ENCODE data around the gene ZNF726. TPM values are rescaled to one million over a fixed set of nuclear protein-coding genes. Genes with fewer than 3 reads are reported as not detected.
"Not testable (repeated sequence)": the region's sequence is repeated elsewhere in the genome, so short reads cannot be mapped to it uniquely, and the experiment has no call there.

Gene ZNF726
- total RNA-seq, 2 experiments from 2014 or later = 2.6 to 3.5 TPM

DNA sequence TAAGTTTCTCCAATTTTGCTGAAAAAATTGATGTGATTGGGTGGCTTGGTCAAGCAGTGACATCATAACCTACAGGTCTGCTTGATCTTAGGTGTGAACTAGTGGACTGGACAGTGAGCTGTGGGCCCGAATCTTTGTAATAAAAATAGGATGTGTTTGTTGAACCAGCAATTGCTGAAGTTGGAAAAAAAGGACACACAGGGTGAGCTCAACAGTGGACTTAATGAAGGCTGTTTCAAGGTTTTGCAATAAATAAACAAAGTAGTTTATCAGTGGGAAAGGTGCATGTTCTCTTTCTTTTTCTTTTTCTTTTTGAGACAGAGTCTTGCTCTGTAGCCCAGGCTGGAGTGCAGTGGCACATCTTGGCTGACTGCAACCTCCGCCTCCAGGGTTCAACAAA lies 30.3 kb upstream of the ZNF726 start:
- H3K27me3 ChIP-seq (ENCODE audit: control insufficient read depth in 1 of 2, insufficient read depth in 2 of 2, low read length in 2 of 2) = no peaks in the 10 kb centered on the region
- TF ChIP-seq CTCF (IDR thresholded peaks at IDR 0.05) = no peak
- DNase-seq (no peak), ATAC-seq (ENCODE audit: poor library complexity) (no peak)
- POLR2A ChIA-PET = no interaction called here
- H3K36me3 Mint-ChIP-seq (ENCODE audit: low read depth) = no peaks in the 10 kb centered on the region
- H3K9me3 Mint-ChIP-seq = peaks cover 2% of the 10 kb centered on the region
- no peak overlapping the region for H3K27ac Mint-ChIP-seq
- CTCF ChIA-PET = no interaction called here
- no peaks in the 10 kb centered on the region for H3K27me3 Mint-ChIP-seq
- no peaks in the 10 kb centered on the region for H3K4me1 ChIP-seq (ENCODE audit: insufficient read depth, low read length)
- no peak overlapping the region for H3K4me3 ChIP-seq (ENCODE audit: low read length)
- no peaks in the 10 kb centered on the region for H3K36me3 ChIP-seq (ENCODE audit: insufficient read depth, low read length)
- H3K9me3 ChIP-seq (ENCODE audit: control insufficient read depth in 1 of 2, insufficient read depth in 1 of 2, low read length in 2 of 2) = peaks cover 0 to 3% of the 10 kb centered on the region in 2 experiments
- intact Hi-C loops (cut with DNase I, micrococcal nuclease) = no loop called here
- H3K4me3 Mint-ChIP-seq = no peak overlapping the region
- H3K4me1 Mint-ChIP-seq (ENCODE audit: low read depth) = no peaks in the 10 kb centered on the region
- H3K27ac ChIP-seq (ENCODE audit: low read depth in 1 of 2, low read length in 2 of 2) = no peak overlapping the region

GRCh38 chr19:23887642-23888041 lies 27.0 kb upstream of the ZNF726 start:
- Mint-ChIP-seq H3K4me1 (ENCODE audit: low read depth) (no peaks in the 10 kb centered on the region), H3K27me3 (no peaks in the 10 kb centered on the region), H3K9me3 (peaks cover 2% of the 10 kb centered on the region), H3K27ac (no peak overlapping the region), H3K4me3 (no peak overlapping the region), H3K36me3 (ENCODE audit: low read depth) (no peaks in the 10 kb centered on the region)
- Histone ChIP-seq H3K9me3 (ENCODE audit: control insufficient read depth in 1 of 2, insufficient read depth in 1 of 2, low read length in 2 of 2) (peaks cover 0 to 3% of the 10 kb centered on the region in 2 experiments), H3K27ac (ENCODE audit: low read depth in 1 of 2, low read length in 2 of 2) (no peak overlapping the region), H3K27me3 (ENCODE audit: control insufficient read depth in 1 of 2, insufficient read depth in 2 of 2, low read length in 2 of 2) (no peaks in the 10 kb centered on the region), H3K36me3 (ENCODE audit: insufficient read depth, low read length) (no peaks in the 10 kb centered on the region), H3K4me3 (ENCODE audit: low read length) (no peak overlapping the region), H3K4me1 (ENCODE audit: insufficient read depth, low read length) (no peaks in the 10 kb centered on the region)
- TF ChIP-seq CTCF (IDR thresholded peaks at IDR 0.05) = no peak
- ATAC-seq (ENCODE audit: poor library complexity) = no peak
- POLR2A ChIA-PET = no interaction called here
- intact Hi-C loops (cut with DNase I, micrococcal nuclease) = no loop called here
- DNase-seq = no peak
- CTCF ChIA-PET = no interaction called here

DNA sequence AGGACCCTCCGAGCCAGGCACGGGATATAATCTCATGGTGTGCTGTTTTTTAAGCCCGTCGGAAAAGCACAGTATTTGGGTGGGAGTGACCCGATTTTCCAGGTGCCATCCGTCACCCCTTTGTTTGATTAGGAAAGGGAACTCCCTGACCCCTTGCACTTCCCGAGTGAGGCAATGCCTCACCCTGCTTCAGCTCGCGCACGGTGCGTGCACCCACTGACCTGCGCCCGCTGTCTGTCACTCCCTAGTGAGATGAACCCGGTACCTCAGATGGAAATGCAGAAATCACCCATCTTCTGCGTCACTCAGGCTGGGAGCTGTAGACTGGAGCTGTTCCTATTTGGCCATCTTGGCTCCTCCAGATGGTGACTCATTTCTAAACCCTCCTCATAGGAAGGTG lies 18.6 kb upstream of the ZNF726 start:
- H3K27ac ChIP-seq (ENCODE audit: low read depth in 1 of 2, low read length in 2 of 2); H3K36me3 ChIP-seq (ENCODE audit: insufficient read depth, low read length); H3K9me3 ChIP-seq (ENCODE audit: control insufficient read depth in 1 of 2, insufficient read depth in 1 of 2, low read length in 2 of 2); H3K27me3 ChIP-seq (ENCODE audit: control insufficient read depth in 1 of 2, insufficient read depth in 2 of 2, low read length in 2 of 2); H3K4me3 Mint-ChIP-seq; CTCF ChIA-PET; H3K4me1 ChIP-seq (ENCODE audit: insufficient read depth, low read length); intact Hi-C loops (cut with DNase I, micrococcal nuclease); H3K27me3 Mint-ChIP-seq; H3K9me3 Mint-ChIP-seq; ATAC-seq (ENCODE audit: poor library complexity); H3K4me3 ChIP-seq (ENCODE audit: low read length); H3K27ac Mint-ChIP-seq; H3K4me1 Mint-ChIP-seq (ENCODE audit: low read depth); DNase-seq; POLR2A ChIA-PET; H3K36me3 Mint-ChIP-seq (ENCODE audit: low read depth): not testable (repeated sequence)

GRCh38 chr19:23896912-23897311 lies 17.8 kb upstream of the ZNF726 start:
- H3K36me3 Mint-ChIP-seq (ENCODE audit: low read depth) = no peaks in the 10 kb centered on the region

More at GRCh38 chr19:23896912-23897311, 17.8 kb upstream of the ZNF726 start:
- TF ChIP-seq CTCF (IDR thresholded peaks at IDR 0.05) = no peak
- Histone ChIP-seq H3K4me1 (ENCODE audit: insufficient read depth, low read length) (no peaks in the 10 kb centered on the region), H3K4me3 (ENCODE audit: low read length) (no peak overlapping the region), H3K36me3 (ENCODE audit: insufficient read depth, low read length) (no peaks in the 10 kb centered on the region), H3K27ac (ENCODE audit: low read depth in 1 of 2, low read length in 2 of 2) (no peak overlapping the region), H3K9me3 (ENCODE audit: control insufficient read depth in 1 of 2, insufficient read depth in 1 of 2, low read length in 2 of 2) (no peaks in the 10 kb centered on the region), H3K27me3 (ENCODE audit: control insufficient read depth in 1 of 2, insufficient read depth in 2 of 2, low read length in 2 of 2) (no peaks in the 10 kb centered on the region)
- no peaks in the 10 kb centered on the region for H3K9me3 Mint-ChIP-seq
- H3K27ac Mint-ChIP-seq = no peak overlapping the region
- no peak overlapping the region for H3K4me3 Mint-ChIP-seq
- ChIA-PET POLR2A (no interaction called here), CTCF (no interaction called here)
- H3K4me1 Mint-ChIP-seq (ENCODE audit: low read depth) = no peaks in the 10 kb centered on the region
- ATAC-seq (ENCODE audit: poor library complexity) (no peak), DNase-seq (no peak)
- H3K27me3 Mint-ChIP-seq = no peaks in the 10 kb centered on the region
- intact Hi-C loops (cut with DNase I, micrococcal nuclease) = no loop called here
